ENCODE data around the gene SLC27A1.
"Not testable (repeated sequence)": the region's sequence is repeated elsewhere in the genome, so short reads cannot be mapped to it uniquely, and the experiment has no call there.

Gene SLC27A1

DNA sequence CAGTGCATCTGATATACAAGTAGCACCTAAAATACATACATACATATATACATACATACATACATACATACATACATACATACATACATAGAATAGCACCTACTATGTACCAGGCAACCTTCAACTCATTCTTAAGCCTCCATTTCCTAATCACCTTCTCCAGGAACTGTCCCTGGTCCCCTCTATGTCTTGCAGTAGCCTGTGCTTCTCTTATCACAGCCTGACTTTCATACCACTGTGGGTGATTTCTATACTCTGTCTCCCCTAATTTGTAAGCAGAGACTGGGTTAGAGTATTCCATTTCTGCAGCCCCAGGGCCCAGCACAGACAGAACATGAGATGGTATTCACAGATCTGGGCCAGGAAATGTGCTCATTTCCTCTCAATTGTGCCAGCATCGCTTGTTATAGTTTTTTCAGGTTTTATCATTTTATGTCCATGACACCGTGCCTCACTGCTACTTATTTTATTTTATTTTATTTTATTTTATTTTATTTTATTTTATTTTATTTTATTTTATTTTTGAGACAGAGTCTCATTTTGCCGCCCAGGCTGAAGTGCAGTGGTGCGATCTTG lies 70.9 kb downstream of the SLC27A1 start:
- DNase-seq, result no peak

DNA sequence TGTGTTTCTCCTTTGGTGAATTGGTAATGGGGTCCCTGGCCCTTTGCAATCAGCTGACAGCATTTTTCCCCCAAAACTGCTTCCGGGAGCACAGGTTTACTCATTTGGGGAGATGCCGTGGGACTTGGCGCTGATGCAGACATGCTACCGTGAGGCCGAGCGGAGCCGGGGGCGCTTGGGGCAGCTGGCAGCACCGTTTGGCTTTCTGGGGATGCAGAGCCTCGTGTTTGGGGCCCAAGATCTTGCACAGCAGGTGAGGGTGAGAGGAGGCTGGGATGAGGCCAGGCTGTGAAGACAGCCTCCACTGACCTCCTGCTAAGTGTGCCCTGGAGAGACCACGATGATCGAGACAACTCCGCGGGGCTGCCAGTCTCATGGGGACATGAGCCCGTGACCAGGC lies 71.7 kb downstream of the SLC27A1 start:
- no peak for DNase-seq

DNA sequence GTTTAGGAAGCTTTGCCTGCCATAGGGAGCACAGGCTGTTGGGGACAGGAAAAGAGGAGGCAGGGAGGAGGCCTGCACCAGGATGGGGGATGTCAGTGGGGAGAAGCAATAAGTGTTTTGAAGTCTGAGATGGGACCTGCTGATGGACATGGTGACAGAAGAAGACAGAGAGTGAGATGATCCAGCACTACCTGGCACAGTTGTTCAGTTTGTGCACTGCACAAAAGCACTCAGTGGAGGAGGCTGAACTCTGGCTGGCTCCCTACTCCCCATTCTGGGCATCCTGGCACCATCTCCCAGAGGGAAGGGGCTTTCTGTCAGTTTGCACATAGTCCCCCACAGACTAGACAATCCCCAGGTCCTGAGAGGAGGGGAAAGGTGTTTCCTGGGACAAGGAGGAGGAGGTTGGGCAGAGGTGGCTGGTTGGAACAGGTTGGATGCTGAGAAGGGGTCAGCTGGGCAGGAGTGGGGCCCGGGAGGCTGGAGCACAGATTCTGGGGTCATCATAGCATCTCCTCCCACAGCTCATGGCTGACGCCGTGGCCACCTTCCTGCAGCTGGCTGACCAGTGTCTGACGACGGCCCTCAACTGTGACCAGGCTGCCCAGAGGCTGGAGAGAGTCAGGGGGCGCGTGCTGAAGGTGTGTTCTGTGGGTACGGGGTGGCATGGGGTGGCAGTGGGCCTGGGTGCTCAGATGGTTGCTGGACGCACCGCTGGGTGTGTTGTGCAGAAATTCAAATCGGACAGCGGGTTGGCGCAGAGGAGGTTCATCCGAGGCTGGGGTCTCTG lies 72.7 kb downstream of the SLC27A1 start:
- no peak for DNase-seq

GRCh38 chr19:17543986-17544385 lies 73.7 kb downstream of the SLC27A1 start:
- no peak for DNase-seq

GRCh38 chr19:17544418-17544817 lies 74.1 kb downstream of the SLC27A1 start:
- DNase-seq, result no peak

GRCh38 chr19:17548145-17548544 lies 77.8 kb downstream of the SLC27A1 start:
- no peak for DNase-seq

DNA sequence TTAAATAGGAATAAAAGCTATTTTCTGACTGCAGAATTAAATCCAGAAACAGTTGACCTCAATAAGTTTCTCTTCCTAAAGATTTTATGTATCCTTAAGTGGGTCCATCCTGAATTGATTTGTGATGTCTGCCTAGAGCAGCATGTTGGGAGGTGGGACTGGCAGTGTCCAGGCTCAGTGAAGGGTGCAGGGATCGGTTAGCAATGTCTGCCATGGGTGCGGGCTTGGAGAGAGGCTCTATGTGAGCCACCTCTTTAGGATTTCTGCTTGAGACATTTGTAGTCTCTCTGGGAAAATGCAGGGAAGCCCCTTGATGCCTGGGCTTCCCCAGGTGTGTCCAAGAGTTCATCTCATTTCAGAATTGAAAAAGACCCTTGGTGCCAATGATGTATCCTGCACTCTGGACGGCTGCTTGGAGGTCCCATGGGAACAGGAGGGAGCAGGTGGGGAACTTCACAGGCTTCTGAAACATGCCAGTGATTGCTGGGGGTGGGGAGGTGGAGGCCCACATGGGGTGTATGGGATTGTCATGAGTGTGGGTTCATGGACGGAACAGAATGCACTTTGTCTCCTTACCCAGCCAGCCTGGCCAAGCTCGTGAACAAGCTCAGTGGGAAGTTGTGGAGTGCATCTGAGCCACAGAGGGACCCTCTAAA lies 78.9 kb downstream of the SLC27A1 start:
- DNase-seq, result no peak

DNA sequence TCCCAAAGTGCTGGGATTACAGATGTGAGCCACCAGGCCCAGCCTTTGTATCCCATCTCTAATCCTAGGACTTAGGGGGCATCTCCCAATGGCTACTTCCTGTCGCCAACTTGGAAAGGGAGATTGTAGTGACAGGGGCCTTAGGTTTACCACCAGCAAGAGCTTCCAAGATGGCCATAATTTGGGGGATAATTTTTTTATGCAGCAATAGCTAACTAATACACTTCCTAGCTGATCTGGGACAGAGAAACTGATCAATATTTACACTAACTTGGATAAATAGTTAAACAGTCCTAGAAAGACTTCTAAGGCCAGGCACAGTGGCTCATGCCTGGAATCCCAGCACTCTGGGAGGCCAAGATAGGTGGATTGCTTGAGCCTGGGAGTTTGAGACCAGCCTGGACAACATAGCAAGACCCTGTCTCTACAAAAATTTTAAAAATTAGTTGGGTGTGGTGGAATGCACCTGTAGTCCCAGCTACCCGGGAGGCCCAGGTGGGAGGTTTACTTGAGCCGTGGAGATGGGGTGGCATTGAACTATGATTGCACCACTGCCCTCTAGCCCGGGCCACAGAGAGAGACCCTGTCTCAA lies 79.8 kb downstream of the SLC27A1 start:
- DNase-seq, result no peak

- DNase-seq, result not testable (repeated sequence)
Measured at GRCh38 chr19:17552735-17553134, 82.4 kb downstream of the SLC27A1 start.

DNA sequence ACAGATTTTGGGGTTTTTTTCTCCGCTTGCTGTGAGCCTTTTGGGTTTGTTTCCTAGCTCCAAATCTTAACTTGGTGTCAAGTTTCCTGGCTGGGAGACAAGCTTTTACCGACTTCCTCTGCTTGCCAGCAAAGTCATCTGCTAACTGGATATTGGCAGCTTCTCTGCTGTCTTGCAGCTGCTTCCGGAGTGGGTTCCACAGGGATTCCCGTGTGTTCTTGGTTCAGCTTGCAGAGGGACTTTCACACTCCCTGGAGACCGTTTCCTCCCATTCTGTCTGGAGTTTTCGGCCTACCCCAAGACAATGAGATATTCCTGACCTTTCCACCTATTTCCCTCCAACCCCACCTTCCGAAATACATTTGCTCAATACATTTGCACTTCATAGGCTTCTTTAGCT lies 82.9 kb downstream of the SLC27A1 start:
- peak; percentile 89 for DNase-seq

DNA sequence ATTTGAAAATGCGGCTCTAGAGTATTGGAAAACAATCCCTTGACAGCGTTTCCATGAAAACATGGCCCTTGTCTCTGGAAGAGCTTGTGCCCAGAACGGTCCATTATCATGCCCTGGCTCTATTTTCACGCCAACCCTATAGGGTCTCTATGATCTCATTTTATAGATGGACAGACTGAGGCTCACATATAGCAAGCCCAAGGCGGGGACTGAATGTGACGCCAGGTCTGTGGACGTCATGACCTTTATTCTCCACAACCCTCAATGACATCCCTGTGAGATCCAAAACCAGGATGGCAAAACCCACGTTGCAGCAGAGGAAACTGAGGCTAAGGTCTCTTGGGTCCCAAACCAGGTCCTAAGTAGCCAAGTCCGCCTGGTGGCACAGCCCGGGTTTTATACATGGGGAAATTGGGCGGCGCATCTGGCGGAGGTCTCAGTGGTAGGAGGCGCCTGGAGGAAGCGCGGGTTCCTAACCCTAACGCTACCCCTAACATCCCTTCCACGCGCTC lies 84.7 kb downstream of the SLC27A1 start:
- DNase-seq, result no peak

- DNase-seq, result peak; percentile 97
Measured at GRCh38 chr19:17555480-17555928, 85.2 kb downstream of the SLC27A1 start, which contains the start of gene COLGALT1. COLGALT1 (plus strand) TSS chr19:17555649; CDS start chr19:17555714, 65 bp downstream.
